GM20000 (cell line): ENCODE results near the gene APOLD1.

Source experiments
- DNase-seq: peaks from one replicate; pipeline ENCODE4 v3.0.0; 2012; ENCODE audit warnings: low spot score
- TF ChIP-seq, protein P1 (sequence below): IDR thresholded peaks from 2 replicates; pipeline ENCODE4 v1.5.1; 2012; ENCODE audit warnings: mild to moderate bottlenecking, control low read depth; ENCODE audit errors: extremely low read depth, missing control alignments

Gene APOLD1

GRCh38 chr12:12747278-12747677, 38.2 kb upstream of the APOLD1 start:
- TF ChIP-seq, protein P1, sequence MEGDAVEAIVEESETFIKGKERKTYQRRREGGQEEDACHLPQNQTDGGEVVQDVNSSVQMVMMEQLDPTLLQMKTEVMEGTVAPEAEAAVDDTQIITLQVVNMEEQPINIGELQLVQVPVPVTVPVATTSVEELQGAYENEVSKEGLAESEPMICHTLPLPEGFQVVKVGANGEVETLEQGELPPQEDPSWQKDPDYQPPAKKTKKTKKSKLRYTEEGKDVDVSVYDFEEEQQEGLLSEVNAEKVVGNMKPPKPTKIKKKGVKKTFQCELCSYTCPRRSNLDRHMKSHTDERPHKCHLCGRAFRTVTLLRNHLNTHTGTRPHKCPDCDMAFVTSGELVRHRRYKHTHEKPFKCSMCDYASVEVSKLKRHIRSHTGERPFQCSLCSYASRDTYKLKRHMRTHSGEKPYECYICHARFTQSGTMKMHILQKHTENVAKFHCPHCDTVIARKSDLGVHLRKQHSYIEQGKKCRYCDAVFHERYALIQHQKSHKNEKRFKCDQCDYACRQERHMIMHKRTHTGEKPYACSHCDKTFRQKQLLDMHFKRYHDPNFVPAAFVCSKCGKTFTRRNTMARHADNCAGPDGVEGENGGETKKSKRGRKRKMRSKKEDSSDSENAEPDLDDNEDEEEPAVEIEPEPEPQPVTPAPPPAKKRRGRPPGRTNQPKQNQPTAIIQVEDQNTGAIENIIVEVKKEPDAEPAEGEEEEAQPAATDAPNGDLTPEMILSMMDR = no peak
- DNase-seq = no peak

DNA sequence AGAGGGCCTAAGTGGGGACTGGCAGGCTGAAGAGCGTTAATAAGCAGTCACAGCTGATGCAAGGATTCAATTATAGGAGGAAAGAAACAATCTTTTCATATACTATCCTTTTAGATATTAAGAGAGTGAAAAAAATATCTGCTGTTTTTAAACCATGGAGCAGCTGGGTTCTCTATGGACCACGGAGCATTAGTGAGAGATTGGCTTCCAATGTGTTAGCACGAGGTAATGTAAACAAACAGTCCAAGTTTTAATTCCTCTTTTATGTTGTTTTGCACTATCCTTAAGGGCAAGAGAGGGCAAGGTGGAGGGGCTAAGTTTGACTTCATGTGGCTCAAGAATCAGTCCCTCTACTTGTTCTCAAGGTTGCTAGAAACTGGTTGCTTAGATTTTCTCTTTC, 37.4 kb upstream of the APOLD1 start:
- TF ChIP-seq, protein P1 = no peak
- no peak for DNase-seq

- DNase-seq = no peak
- TF ChIP-seq, protein P1 = no peak
Observed at GRCh38 chr12:12749433-12749832, 36.0 kb upstream of the APOLD1 start.

DNA sequence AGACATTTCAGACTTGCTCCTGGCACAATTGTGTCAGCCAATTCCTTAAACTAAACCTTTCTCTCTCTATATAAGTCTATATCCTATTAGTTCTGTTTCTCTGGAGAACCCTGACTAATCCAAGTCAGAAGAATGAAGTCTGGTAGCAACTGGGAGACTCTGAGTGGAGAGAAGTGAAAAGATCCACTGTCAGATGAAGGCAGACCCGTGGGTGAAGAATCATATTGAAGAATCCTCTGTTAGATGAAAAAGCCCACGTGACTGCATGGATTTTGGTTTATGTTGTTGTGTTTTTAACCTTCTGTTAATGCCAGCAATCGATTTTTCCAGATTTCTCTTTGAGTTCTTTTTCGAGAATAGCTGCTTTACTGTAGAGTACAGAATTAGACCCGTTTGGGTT, 29.5 kb upstream of the APOLD1 start:
- TF ChIP-seq, protein P1 = no peak
- DNase-seq = no peak

DNA sequence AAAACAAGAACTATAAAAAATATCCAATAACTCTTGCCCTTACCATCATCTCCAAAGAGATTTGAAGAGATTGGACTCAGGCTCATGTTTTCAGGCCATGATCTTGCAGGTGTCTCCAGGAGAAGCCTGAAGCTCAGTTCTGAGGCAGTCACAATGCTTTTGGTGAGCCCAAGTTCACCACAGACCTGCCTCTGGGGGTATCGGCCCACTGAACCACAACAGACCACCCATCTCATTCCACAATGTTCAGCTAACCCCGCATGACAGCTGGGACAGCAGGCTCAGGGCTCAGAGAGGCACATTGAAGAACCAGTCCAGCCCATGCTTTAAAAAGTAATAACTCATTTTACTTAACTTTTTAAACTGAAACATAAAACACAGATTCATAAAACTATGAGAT, 28.3 kb upstream of the APOLD1 start:
- TF ChIP-seq, protein P1 = no peak
- no peak for DNase-seq

GRCh38 chr12:12759234-12759915, 26.1 kb upstream of the APOLD1 start:
- DNase-seq = no peak
- TF ChIP-seq, protein P1 = no peak

GRCh38 chr12:12764824-12765223, 20.6 kb upstream of the APOLD1 start:
- TF ChIP-seq, protein P1 = no peak
- no peak for DNase-seq
